Ishikawa (cell line): ENCODE measurements around the gene CMYA5.

Experiments used
- CEBPB ChIP-seq: IDR thresholded peaks from 2 replicates; pipeline ENCODE4 v1.6.1; 2012
- CREB1 ChIP-seq: IDR thresholded peaks from 2 replicates; pipeline ENCODE4 v1.6.1; 2012; ENCODE audit warnings: low read depth
- EGR1 ChIP-seq: IDR thresholded peaks from 2 replicates; pipeline ENCODE4 v1.6.1; 2012
- EP300 ChIP-seq: IDR thresholded peaks from 2 replicates; pipeline ENCODE4 v1.6.1; 2012; ENCODE audit warnings: borderline replicate concordance
- FOXM1 ChIP-seq: IDR thresholded peaks from 2 replicates; pipeline ENCODE4 v1.6.1; 2012; ENCODE audit warnings: low read depth, borderline replicate concordance
- NFIC ChIP-seq: IDR thresholded peaks from 2 replicates; pipeline ENCODE4 v1.6.1; 2012
- RAD21 ChIP-seq: IDR thresholded peaks from 2 replicates; pipeline ENCODE4 v1.6.1; 2012; ENCODE audit warnings: low read depth
- TAF1 ChIP-seq: IDR thresholded peaks from 2 replicates; pipeline ENCODE4 v1.6.1; 2012; ENCODE audit warnings: low read depth, mild to moderate bottlenecking
- TCF12 ChIP-seq: IDR thresholded peaks from 2 replicates; pipeline ENCODE4 v1.6.1; 2012; ENCODE audit warnings: low read depth
- TEAD4 ChIP-seq: IDR thresholded peaks from 2 replicates; pipeline ENCODE4 v1.6.1; 2012
- YY1 ChIP-seq: IDR thresholded peaks from 2 replicates; pipeline ENCODE4 v1.6.1; 2012; ENCODE audit warnings: low read depth
- ZBTB7A ChIP-seq: IDR thresholded peaks from 2 replicates; pipeline ENCODE4 v1.6.1; 2012; ENCODE audit warnings: low read depth
- TF ChIP-seq, protein P1 (sequence below): IDR thresholded peaks from 2 replicates; pipeline ENCODE4 v1.6.1; 2012; ENCODE audit warnings: low read depth, mild to moderate bottlenecking
- TF ChIP-seq, protein P2 (sequence below): IDR thresholded peaks from 2 replicates; pipeline ENCODE4 v1.6.1; 2012
- TF ChIP-seq, protein P3 (sequence below): IDR thresholded peaks from 2 replicates; pipeline ENCODE4 v1.6.1; 2012

The CMYA5 gene

DNA sequence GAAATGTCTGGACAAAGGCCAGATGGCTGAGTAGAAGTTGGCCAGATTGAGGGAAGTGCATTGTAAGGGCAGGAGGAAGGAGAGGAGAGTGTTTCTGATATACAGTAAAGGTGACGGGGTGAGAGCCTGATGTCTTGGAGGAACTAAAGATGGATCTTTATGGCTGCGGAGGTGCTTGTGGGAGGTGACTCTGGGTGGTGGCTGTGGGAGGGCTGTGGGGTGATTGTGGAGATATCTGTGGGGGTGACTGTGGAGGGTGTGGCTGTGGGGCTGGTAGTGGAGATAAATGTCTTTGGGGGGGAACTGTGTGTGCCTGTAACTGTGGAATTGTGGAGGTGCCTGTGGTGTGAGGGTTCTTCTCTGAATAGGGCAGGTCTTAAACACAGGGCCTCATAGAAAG lies 121.4 kb downstream of the CMYA5 start:
- TF ChIP-seq TEAD4 = no peak
- TF ChIP-seq NFIC = no peak
- no peak for TF ChIP-seq EGR1
- no peak for TF ChIP-seq CREB1
- TF ChIP-seq, protein P1, sequence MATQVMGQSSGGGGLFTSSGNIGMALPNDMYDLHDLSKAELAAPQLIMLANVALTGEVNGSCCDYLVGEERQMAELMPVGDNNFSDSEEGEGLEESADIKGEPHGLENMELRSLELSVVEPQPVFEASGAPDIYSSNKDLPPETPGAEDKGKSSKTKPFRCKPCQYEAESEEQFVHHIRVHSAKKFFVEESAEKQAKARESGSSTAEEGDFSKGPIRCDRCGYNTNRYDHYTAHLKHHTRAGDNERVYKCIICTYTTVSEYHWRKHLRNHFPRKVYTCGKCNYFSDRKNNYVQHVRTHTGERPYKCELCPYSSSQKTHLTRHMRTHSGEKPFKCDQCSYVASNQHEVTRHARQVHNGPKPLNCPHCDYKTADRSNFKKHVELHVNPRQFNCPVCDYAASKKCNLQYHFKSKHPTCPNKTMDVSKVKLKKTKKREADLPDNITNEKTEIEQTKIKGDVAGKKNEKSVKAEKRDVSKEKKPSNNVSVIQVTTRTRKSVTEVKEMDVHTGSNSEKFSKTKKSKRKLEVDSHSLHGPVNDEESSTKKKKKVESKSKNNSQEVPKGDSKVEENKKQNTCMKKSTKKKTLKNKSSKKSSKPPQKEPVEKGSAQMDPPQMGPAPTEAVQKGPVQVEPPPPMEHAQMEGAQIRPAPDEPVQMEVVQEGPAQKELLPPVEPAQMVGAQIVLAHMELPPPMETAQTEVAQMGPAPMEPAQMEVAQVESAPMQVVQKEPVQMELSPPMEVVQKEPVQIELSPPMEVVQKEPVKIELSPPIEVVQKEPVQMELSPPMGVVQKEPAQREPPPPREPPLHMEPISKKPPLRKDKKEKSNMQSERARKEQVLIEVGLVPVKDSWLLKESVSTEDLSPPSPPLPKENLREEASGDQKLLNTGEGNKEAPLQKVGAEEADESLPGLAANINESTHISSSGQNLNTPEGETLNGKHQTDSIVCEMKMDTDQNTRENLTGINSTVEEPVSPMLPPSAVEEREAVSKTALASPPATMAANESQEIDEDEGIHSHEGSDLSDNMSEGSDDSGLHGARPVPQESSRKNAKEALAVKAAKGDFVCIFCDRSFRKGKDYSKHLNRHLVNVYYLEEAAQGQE = no peak
- no peak for TF ChIP-seq CEBPB
- TF ChIP-seq YY1 = no peak
- no peak for TF ChIP-seq TCF12

DNA sequence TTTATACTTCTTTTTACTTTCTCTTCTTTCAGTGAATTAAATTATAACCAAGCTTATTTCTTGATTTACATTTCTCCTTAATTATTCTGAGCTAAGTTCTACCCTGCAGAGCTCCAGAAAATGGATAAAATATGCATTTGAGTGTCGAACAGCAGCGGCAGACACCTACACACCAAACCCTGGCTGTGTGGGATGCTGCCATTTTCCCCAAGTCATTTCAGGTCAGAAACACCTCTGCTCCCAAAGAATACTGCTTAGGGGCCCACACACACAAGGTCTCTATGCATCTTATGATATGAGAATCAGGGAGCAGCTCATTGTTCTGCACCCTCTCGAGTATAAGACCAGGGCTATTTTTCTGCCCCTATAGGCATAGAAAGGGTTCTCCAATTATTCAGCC lies 122.3 kb downstream of the CMYA5 start:
- TF ChIP-seq TEAD4 (no peak), CEBPB (no peak), EGR1 (no peak), EP300 (no peak)
- TF ChIP-seq, protein P2, sequence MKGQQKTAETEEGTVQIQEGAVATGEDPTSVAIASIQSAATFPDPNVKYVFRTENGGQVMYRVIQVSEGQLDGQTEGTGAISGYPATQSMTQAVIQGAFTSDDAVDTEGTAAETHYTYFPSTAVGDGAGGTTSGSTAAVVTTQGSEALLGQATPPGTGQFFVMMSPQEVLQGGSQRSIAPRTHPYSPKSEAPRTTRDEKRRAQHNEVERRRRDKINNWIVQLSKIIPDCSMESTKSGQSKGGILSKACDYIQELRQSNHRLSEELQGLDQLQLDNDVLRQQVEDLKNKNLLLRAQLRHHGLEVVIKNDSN = no peak
- TF ChIP-seq, protein P1 = no peak

DNA sequence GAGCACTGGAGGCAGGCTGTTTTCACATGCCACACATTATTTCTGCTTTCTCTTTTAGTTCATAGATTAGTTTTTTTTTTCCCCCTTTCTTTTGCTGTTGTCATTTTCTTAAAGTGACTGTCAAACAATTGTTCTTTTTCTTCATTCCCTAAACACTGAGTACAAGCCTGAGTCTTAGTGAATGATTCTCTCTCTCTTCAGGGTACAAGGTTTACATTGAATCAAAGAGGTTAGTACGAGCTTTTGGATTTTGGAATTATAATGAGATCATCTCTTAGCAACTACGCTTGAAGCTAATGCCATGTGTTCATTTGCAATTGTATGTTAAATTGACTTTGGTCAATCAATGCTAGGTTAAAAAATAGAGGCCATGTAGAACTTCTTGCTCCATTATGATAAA lies 125.1 kb downstream of the CMYA5 start:
- no peak for TF ChIP-seq CREB1
- TF ChIP-seq RAD21 = no peak
- TF ChIP-seq EP300 = no peak
- TF ChIP-seq, protein P3, sequence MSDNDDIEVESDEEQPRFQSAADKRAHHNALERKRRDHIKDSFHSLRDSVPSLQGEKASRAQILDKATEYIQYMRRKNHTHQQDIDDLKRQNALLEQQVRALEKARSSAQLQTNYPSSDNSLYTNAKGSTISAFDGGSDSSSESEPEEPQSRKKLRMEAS = no peak
- TF ChIP-seq ZBTB7A = no peak
- no peak for TF ChIP-seq TAF1
- TF ChIP-seq, protein P1 = no peak
- no peak for TF ChIP-seq TCF12
- TF ChIP-seq EGR1 = no peak
- no peak for TF ChIP-seq NFIC

DNA sequence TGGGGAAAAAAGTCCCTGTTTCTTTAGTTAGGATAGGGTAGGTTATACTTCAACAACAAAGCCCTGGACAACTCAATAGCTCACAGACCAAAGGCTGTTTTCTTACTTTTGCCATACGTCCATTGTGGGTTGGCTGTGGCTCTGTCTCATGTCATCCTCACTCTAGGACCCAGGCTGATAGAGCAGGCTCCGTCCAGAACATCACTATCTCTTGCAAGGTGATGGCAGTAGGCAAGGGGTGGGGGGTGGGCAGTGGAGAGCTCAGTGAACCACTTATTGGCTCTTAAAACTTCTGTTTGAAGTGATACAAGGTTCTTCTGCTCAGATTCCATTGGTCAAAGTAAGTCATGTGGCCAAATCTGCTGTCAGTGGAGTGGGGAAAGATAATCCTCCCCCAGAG lies 126.4 kb downstream of the CMYA5 start:
- TF ChIP-seq CEBPB = no peak
- TF ChIP-seq YY1 = no peak
- TF ChIP-seq, protein P2 = no peak
- TF ChIP-seq, protein P3 = no peak
- TF ChIP-seq, protein P1 = no peak
- TF ChIP-seq FOXM1 = no peak
- no peak for TF ChIP-seq CREB1
- TF ChIP-seq RAD21 = no peak
- no peak for TF ChIP-seq TEAD4
- no peak for TF ChIP-seq NFIC
- no peak for TF ChIP-seq EGR1
- TF ChIP-seq EP300 = no peak
